ENCODE data around the gene TERC.

GRCh38 chr3:169781209-169781855, 16.5 kb upstream of the TERC start:
- TF ChIP-seq POLR2AphosphoS5 (IDR thresholded peaks at IDR 0.05; ENCODE audit: low read depth, low read length) = no peak
- TF ChIP-seq POLR2A (IDR thresholded peaks at IDR 0.05; ENCODE audit: borderline replicate concordance, extremely low read depth, insufficient read depth, insufficient read length) = no peak
- TF ChIP-seq EZH2 (IDR thresholded peaks at IDR 0.05) = no peak
- no peak for TF ChIP-seq YY1 (IDR thresholded peaks at IDR 0.05; ENCODE audit: extremely low read depth, insufficient replicate concordance, low read depth, low read length)
- TF ChIP-seq CTCF (IDR thresholded peaks at IDR 0.05 in 2 of 3, conservative IDR thresholded peaks at IDR 0.05 in 1 of 3; ENCODE audit: borderline replicate concordance in 1 of 3, insufficient read depth in 1 of 3, low read depth in 2 of 3, low read length in 2 of 3) = no peak
- TF ChIP-seq RAD21 (IDR thresholded peaks at IDR 0.05; ENCODE audit: low read depth) = no peak
